A172 (cell line): ENCODE results near the gene PDE6A. TPM values are rescaled to one million over a fixed set of nuclear protein-coding genes. Genes with fewer than 3 reads are reported as not detected.
A peak's percentile ranks its signal among the peaks of the same experiment; 100 is the strongest.
"Not testable (repeated sequence)": the region's sequence is repeated elsewhere in the genome, so short reads cannot be mapped to it uniquely, and the experiment has no call there.

Experiments used
- DNase-seq: peaks from one replicate; pipeline ENCODE4 v3.0.0-alpha.2; 2015; ENCODE audit warnings: low spot score
- total RNA-seq: library from RNA; depleted of rRNA; stranded (reverse); fragments of >200 nt; shearing (Covaris generic); gene quantifications from 2 replicates; pipeline ENCODE4 v1.2.3, GENCODE V29; 2014

Gene PDE6A
- total RNA-seq, 1 experiment from 2014 or later = 0.41 TPM

DNA sequence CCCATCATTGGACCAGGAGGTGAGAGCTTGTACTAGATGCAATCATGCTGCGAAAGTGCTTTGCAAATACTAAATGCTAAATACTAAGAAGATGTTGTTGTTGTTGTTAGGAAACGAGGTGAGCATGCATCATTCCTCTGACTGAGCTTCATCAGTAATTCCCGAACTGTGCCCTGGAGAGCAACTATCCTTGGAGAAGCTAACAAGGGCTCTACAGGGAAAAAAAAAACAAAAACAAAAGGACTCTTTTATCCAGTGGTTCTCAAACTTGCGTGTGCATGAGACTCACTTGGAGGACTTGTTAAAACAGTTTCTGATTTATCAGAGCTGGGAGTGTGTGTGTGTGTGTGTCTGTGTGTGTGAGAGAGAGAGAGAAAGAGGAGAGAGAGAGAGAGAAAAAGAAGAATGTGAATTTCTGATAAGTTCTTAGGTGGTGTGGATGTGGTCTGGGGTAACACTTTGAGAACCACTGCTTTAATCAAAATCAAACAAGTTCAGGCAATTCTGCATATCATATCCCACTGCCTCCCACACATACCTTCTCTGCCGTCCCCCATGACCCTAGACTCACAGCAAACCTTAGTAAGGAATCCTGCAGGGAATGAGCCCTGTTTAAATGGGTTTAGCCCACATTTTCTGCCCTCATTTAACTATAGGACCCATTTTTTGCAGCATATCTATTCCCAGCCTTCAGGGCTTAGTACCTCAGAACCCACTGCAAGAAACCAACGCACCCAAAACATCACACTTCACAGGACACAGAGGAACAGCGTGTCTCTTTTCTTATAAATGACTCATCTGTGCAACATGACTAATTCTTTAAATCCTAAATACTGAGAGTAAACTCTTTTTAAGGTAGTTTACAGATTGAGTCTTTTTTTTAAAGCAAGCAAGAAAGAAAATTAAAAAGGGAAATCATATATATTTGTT, 48.9 kb downstream of the PDE6A start:
- no peak for DNase-seq

DNA sequence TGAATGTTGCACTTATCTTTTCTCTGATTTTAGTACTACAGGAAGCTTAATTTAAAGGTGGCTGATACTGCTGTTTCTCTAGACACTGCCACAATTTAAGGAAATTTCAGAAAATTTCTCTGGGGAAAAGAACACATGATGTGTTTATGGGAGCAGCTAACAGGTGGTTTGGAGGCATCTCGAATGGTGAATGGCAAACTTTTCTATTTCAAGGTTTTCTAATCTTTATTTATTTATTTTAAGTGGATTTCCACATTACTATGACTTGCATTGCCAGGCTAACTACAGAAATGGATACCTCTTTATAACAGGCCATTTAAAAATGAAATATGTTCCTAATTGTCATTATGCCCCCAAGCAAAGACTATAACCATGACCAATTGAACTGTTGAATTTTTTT, 50.4 kb downstream of the PDE6A start:
- no peak for DNase-seq

DNA sequence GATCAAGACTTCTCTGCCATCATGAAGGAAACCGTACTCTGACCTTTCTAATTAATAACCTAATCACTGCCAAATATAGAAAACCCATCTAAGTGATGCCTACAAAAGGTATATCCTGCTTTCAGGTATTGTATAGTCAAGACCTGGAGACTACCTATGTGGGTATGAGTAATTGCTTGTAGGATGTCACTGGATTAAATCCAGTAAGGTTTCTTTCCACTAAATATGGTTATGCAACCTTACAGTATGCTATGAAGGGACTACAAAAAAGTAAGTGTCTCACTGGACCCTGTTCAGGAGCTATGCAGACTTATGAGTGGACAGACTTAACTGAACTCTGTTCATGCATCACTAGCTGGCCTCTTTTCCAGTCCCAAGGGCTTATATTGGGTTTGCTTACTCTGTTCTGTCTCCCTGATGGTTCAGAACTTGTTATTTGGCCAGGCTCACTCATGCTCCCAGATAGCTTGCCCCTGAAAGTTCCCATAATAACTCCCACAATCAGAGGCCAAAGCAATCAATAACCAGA, 51.1 kb downstream of the PDE6A start:
- no peak for DNase-seq

DNA sequence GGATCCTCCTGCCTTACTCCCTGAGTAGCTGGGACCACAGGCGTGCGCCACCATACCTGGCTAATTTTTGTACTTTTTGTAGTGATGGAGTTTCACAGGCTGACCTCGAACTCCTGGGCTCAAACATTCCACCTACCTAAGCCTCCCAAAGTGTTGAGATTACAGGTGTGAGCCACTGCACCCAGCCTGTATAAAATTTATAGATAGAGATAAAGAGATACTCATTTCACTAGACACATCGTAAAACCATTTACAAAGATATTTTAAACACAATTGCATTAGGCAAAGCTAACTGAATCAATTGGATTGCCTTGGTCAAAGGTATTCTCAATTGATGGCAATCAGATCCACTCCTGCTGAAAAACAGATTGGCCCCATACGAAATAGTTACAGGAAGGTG, 52.0 kb downstream of the PDE6A start:
- DNase-seq = no peak

DNA sequence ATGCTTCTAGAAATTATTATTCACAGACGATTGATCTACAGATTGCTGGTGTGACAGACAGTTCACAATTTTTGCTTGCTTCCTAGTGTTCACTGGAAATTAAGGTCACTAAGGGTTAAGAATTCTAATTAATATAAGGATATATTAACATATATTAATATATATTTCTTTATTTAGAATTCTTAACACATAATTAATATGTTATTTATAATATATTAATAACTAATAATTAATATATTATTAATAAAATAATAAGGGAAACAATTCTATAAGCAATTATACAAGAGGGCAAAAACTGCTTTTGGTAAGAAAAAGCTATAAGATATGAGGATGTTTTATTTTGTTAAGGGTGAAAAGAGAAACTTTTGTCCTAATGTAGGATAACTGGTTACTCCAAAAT, 56.3 kb downstream of the PDE6A start:
- no peak for DNase-seq

DNA sequence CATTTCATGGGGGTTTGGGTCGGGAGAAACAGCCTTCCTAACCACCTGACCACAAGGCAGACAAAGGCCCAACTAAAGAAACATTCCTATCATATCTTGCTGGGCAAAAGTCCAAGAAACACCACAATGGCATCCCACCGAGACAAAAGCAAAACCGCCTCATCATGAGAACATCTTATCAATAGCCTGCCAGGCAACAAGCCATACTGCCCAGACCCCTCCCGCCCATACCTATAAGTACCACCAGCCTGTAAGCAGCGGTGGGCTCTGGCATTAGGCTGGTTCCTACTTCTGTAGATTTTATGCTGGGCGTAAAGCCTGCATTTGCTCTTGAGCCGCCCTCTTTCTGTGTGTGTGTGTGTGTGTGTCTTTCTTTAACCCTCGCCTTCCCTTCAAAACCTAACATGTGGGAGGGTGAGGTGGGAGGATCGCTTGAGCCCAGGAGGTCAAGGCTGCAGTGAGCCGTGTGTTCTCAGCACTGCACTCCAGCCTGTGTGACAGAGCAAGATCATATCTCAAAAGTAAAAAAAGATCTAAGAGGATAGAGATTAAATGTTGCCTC, 56.9 kb downstream of the PDE6A start:
- peak; percentile 92 for DNase-seq

DNA sequence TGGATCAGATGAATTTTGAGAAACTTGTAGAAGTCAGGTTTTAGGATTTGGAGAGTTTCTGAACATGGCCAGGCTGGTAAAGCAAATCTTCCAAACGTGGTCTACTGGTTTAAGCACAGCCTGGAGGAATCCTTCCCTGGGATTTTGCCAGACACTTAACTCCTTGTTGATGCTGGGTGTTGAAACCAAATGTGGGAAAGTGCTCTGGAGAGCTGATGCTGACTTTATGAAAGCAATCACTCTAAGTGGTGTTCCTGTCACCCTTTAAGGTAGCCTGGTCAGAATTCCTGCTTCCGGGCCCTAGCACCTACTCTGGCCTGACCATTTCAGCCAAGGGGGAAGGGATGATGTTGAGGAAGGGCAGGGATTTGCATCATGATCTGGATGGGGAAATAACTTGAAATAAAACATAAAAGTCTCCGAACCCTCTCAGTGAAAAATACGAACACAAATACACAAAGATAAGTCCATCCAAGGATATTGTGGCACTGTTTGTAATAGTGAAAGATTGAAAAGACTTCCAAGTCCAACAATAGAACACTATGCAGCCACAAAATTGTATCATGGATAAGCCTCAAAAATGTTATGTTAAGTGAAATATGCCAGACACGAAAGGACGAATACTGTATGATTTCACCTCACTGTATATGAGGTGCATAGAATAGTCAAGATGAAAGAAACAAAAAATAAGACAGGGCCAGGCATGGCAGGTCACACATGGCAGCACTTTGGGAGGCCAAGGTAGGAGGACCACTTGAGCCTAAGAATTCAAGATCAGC, 57.7 kb downstream of the PDE6A start:
- peak; percentile 59 for DNase-seq

DNA sequence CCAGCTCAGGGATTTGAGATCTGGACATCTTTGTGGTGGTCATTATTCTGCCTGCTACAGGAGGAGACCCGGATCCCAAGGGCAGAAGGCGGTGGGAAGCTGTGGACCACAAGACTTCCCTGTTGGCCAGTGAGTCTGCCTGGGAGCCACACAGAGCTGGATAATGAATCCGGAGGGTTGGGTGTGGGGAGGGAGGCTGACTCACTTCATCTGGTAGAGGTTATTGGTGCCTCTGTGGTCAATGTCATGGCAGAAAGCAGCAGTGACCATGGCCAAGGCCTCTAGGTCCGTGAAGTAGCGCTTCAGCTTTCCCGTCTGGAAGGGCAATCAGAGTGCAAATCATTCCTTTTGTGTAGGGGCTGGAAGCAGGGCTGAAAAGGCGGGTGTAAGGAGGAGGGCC, 58.5 kb downstream of the PDE6A start:
- DNase-seq = peak; percentile 66

DNA sequence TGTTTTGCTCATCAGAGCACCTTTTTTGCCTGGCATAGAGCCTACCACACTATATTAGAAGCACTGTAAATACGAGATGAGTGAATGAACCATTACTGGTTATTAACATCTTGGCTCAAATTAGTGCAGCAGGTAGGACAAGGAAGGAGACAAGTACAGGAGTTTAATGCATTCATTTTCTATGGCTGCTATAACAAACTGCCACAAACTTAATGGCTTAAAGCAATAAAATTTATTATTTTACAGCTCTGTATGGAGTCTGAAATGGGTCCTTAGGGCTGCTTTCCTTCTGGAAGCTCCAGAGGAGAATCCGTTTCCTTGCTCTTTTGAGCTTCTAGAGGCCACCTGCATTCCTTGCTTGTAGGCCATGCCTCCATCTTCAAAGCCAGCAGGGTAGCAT, 59.1 kb downstream of the PDE6A start:
- no peak for DNase-seq

DNA sequence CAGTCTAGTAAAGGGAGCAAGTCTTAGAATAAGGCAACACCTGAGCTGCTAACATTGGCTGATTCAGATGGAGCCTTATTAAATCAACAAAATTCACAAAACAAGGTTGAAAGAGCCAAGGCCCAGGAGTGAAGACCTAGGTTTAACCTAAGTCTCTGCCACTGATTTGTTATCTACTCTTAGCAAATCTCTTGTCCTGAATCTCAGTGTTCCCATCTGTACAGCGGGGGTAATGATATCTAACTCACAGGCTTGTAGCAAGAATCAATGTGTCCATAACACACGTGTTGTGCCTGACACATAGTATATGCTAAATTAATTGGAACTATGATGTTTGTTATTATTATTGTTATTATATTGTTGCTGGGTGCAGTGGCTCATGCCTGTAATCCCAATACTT, 61.0 kb downstream of the PDE6A start:
- no peak for DNase-seq

DNA sequence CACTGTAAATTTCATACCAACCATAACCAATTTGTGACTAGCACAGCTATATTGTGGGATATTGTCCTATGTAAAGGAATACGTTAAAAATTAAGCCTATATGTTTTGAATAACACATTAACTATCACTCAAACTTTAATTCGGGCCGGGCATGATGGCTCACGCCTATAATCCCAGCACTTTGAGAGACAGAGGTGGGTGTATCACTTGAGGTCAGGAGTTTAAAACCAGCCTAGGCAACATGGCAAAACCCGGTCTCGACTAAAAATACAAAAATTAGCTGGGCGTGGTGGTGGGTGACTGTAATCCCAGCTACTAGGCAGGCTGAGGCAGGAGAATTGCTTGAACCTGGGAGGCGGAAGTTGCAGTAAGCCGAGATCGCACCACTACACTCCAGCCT, 62.0 kb downstream of the PDE6A start:
- not testable (repeated sequence) for DNase-seq

DNA sequence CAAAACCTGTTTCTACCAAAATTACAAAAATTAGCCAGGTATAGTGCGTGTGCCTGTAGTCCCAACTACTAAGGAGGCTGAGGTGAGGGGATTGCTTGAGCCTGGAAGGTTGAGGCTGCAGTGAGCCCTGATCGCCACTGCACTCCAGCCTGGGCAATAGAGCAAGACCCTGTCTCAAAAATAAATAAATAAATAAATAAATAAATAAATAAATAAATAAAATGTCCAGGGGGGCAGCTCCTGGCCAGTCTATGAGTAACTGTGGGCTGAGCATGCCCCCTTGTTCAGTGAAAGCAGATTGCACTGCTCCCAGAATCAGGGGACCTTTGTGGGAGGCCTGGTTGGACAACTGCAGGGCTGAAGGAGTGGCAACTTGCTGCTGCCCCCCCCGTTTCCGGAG, 62.7 kb downstream of the PDE6A start:
- no peak for DNase-seq

DNA sequence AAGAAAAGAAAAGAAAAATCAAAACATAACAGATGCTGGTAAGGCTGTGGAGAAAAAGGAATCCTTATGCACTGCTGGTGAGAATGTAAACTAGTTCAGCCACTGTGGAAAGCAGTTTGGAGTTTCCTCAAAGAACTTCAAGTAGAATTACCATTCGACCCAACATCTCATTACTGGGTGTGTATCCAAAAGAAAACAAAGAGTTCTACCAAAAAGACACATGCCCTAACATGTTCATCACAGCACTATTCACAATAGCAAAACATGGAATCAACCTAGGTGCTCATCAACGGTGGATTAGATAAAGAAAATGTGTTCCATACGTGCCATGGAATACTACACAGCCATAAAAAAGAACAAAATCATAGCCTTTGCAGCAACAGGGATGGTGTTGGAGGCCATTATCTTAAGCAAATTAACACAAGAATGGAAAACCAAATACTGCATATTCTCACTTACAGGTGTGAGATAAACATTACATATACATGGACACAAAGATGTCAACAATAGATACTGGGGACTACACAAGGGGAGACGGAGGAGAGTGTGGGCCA, 63.4 kb downstream of the PDE6A start:
- DNase-seq = no peak

DNA sequence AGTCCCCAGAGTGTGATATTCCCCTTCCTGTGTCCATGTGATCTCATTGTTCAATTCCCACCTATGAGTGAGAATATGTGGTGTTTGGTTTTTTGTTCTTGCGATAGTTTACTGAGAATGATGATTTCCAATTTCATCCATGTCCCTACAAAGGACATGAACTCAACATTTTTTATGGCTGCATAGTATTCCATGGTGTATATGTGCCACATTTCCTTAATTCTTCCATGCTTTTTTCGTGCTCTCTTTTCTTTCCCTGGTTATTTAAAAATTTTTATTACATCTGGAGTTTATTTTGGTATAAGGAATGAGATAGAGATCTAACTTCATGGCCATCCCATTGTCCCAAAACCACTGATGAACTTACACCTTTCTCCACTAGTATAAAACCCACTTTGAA, 65.0 kb downstream of the PDE6A start:
- not testable (repeated sequence) for DNase-seq

DNA sequence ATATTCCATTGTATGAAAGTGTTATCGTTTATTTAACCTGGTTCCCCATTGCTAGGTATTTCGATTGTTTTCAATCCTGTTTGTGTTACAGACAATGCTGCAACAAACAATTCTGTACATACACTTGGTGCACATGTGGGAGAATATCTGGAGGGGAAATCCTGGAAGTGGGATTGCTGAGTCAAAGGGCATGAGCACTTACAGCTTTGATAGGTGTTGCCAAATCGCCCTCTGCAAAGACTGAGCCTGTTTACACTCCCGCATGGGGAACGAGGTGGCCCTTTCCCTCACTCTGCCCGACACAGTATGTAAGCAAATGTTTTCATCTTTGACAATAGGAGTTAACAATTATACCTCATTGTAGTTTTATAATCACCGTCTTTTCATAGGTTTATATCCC, 66.2 kb downstream of the PDE6A start:
- DNase-seq = no peak

DNA sequence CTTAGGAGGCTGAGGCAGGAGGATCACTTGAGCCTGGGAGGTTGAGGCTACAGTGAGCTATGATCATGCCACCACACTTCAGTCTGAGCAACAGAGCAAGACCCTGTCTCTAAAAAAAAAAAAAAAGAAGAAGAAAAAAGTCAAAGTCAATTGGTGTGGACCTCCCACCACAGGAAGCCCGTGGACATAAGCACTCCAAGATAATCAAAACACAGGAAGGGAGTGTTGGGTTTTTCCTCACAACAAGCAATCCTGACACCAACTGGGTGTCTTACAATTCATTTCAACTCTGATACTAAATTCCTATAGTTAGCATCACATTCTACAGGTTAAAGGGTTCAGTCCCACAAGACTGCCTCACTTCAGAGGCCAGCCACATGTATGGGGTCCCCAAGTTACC, 70.7 kb downstream of the PDE6A start:
- no peak for DNase-seq

DNA sequence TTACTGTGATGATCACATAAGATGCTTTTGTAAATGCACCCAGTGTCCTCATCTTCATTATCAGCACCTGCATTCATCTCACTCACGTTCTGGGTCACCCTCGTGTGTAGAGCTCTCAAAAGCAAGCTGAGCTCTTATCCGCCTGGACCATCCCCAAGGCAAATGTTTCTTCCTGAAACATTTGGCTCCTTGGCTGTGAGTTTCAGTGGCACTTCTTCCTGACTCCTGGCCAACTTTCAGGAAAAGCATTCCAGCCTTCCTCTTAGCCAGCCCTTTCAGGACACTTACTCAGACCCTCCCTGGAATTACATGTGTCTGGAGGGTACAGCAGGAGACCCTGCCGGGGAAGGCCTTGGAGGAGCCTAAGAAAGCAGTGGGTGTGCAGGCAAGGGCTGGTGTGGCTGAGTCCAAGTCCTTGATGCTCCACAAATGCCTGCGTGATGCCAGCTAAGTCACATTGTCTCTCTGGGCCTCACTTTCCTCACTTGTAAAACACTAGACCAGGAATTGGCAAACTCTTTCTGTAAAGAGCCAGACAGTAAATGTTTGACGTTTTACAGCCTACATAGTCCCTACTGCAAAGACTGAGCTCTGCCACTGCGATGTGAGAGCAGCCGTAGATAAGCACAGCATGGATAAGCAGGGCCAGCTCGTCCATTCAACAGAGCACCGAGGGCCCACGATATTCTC, 72.1 kb downstream of the PDE6A start:
- no peak for DNase-seq

DNA sequence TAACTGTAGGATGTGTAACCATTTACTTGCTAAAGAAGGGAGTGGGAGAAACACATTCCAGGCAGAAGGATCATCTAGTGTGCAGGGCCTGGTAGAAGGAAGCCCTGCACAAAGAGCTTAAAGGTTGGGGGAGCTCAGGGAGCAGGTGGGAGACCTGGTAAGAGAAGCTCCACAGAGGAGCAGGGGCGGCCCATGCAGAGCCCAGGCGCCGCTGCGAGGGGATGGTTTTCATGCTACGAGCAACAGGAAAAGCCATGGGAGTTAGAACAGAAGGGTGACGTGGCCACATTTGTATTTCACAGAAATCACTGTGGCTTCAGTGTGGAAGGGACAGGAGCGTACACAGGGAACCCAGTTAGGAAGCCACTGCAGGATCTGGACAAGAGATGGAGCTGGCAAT, 73.1 kb downstream of the PDE6A start:
- DNase-seq = no peak

DNA sequence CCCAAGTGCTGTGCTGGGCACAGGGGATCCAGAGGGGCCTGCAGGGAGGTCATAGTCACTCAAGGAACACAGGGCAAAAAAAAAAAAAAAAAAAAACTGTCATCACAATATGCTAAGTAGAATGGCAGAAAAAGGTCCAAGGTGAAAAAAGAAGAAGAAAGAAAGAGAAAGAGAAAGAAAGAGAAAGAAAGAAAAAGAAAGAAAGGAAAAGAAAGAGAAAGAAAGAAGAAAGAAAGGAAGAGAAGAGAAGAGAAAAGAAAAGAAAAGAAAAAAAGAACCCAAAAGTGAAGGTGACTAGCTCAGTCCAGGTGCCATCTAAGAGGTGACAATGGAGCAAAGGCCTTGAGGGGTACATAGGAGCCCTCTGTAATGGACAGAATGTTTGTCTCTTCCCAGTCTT, 73.9 kb downstream of the PDE6A start:
- DNase-seq = no peak

DNA sequence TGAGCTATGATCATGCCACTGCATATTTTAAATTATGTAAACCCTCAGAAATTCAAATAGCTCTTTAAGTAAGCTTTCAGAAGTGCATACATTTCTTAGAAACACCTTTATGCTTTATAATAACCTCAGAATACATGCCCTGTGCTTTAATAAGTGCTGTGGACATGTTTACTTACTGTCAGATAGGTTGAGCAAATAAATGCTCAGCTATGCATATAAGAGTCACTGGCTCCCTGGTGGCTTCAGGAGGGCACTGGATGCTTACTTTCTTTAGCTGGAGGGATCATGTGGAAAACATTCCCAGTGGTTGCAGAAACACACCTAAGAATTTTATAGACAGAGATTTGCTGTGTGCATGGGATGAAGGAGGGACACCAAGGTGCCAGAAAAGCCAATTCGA, 74.4 kb downstream of the PDE6A start:
- DNase-seq = no peak

DNA sequence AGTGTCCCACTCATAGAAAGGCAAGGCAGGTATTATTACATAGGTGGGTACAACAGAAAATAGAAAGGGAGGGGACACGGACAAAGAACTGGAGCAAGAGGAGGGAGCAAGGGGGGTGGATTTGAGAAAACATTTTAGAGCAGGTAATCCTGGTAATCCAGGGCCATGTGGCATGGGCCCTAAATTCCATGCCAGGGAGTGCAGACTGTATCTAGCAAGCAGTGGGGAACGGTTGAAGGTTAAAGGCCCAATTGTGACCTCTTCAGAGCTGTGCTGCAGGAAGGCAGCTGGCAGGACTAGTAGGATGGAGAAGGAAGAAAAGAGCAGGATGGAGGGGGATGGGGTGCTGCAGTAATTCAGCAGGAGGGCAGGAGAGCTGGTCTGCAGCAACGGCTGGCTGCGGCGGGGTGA, 75.2 kb downstream of the PDE6A start:
- no peak for DNase-seq

DNA sequence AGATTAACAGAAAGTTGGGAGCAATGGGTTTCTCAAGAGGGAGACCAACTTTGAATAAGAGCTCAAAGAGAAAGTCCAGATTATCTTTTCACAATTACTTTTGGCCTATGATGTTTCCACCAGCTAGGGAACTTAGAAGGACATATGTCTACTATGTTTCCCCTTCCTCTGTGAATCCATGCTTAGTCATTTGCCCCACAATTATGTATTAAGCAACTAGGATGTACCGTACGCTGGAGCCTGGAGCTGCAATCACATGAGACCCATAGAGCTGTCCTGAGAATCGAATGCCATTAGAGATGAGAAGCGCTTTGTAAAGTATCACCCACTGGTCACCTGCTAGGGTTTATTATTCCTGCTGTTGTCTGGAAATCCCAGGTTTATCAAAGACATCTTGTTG, 78.8 kb downstream of the PDE6A start:
- DNase-seq = no peak
